HUES6 (cell line): ENCODE measurements around the gene ABTB2.

ENCODE experiments used
- H3K27ac ChIP-seq: 2 replicates; pipeline ENCODE4 v1.7.0; 2013; ENCODE audit warnings: low read depth, mild to moderate bottlenecking, low read length, inconsistent platforms
- H3K27me3 ChIP-seq: 2 replicates; pipeline ENCODE4 v1.6.1; 2013; ENCODE audit warnings: low read length; ENCODE audit not compliant: control insufficient read depth, insufficient read depth
- H3K36me3 ChIP-seq: 2 replicates; pipeline ENCODE4 v1.6.1; 2013; ENCODE audit warnings: low read length; ENCODE audit not compliant: control insufficient read depth, insufficient read depth
- H3K4me1 ChIP-seq: 2 replicates; pipeline ENCODE4 v1.6.1; 2013; ENCODE audit warnings: low read length; ENCODE audit not compliant: control insufficient read depth, insufficient read depth
- H3K4me3 ChIP-seq: 2 replicates; pipeline ENCODE4 v1.5.1; 2013; ENCODE audit warnings: low read depth, low read length
- H3K9ac ChIP-seq: one replicate; pipeline ENCODE4 v1.6.1; 2013; ENCODE audit warnings: mild to moderate bottlenecking, low read length
- H3K9me3 ChIP-seq: 2 replicates; pipeline ENCODE4 v1.6.1; 2013; ENCODE audit warnings: low read depth, low read length; ENCODE audit not compliant: control insufficient read depth, insufficient read depth

ABTB2 gene

GRCh38 chr11:34360046-34360445 lies 2.2 kb upstream of the ABTB2 start:
- H3K27me3 ChIP-seq = peaks cover 24% of the 10 kb centered on the region
- H3K27ac ChIP-seq = no peak overlapping the region
- H3K4me1 ChIP-seq = peaks cover 14% of the 10 kb centered on the region
- H3K9me3 ChIP-seq = no peaks in the 10 kb centered on the region
- no peaks in the 10 kb centered on the region for H3K36me3 ChIP-seq
- no peak overlapping the region for H3K9ac ChIP-seq
- H3K4me3 ChIP-seq = no peak overlapping the region

- H3K9me3 ChIP-seq = no peaks in the 10 kb centered on the region
- H3K27me3 ChIP-seq = peaks cover 28% of the 10 kb centered on the region
- H3K4me1 ChIP-seq = peaks cover 14% of the 10 kb centered on the region
- no peak overlapping the region for H3K9ac ChIP-seq
- no peak overlapping the region for H3K27ac ChIP-seq
- no peaks in the 10 kb centered on the region for H3K36me3 ChIP-seq
- peak overlapping the region; percentile 75 for H3K4me3 ChIP-seq
Observed at GRCh38 chr11:34359548-34359891, 1.7 kb upstream of the ABTB2 start.

- peaks cover 14% of the 10 kb centered on the region for H3K4me1 ChIP-seq
- peaks cover 28% of the 10 kb centered on the region for H3K27me3 ChIP-seq
- H3K27ac ChIP-seq = 0 out of 2 replicates have a peak overlapping the region, but pooled peaks have one; percentile 2
- peak overlapping the region; percentile 75 for H3K4me3 ChIP-seq
- H3K9ac ChIP-seq = peak overlapping the region; percentile 72
- H3K36me3 ChIP-seq = no peaks in the 10 kb centered on the region
- no peaks in the 10 kb centered on the region for H3K9me3 ChIP-seq
Observed at GRCh38 chr11:34358728-34359547, 1.1 kb upstream of the ABTB2 start.

- Histone ChIP-seq H3K4me1 (peaks cover 14% of the 10 kb centered on the region), H3K9ac (peak overlapping the region; percentile 72), H3K36me3 (no peaks in the 10 kb centered on the region), H3K27ac (0 out of 2 replicates have a peak overlapping the region, but pooled peaks have one; percentile 2), H3K4me3 (peak overlapping the region; percentile 75), H3K27me3 (peaks cover 28% of the 10 kb centered on the region), H3K9me3 (no peaks in the 10 kb centered on the region)
Observed at GRCh38 chr11:34358258-34358727, 483 bp upstream of the ABTB2 start.

- Histone ChIP-seq H3K4me3 (peak overlapping the region; percentile 81), H3K9me3 (no peaks in the 10 kb centered on the region), H3K36me3 (no peaks in the 10 kb centered on the region), H3K9ac (peak overlapping the region; percentile 82), H3K27me3 (peaks cover 28% of the 10 kb centered on the region), H3K27ac (no peak overlapping the region; the same call in 1 of the 2 replicates), H3K4me1 (peaks cover 14% of the 10 kb centered on the region)
Observed at GRCh38 chr11:34356913-34357700, 703 bp downstream of the ABTB2 start.

- Histone ChIP-seq H3K9ac (peak overlapping the region; percentile 82), H3K27ac (no peak overlapping the region), H3K4me1 (peaks cover 14% of the 10 kb centered on the region), H3K27me3 (peaks cover 28% of the 10 kb centered on the region), H3K36me3 (no peaks in the 10 kb centered on the region), H3K4me3 (peak overlapping the region; percentile 81), H3K9me3 (no peaks in the 10 kb centered on the region)
Observed at GRCh38 chr11:34356576-34356912, 1.3 kb downstream of the ABTB2 start.

GRCh38 chr11:34356130-34356529 lies 1.7 kb downstream of the ABTB2 start:
- peaks cover 14% of the 10 kb centered on the region for H3K4me1 ChIP-seq
- H3K9me3 ChIP-seq = no peaks in the 10 kb centered on the region
- no peaks in the 10 kb centered on the region for H3K36me3 ChIP-seq
- peak overlapping the region; percentile 82 for H3K9ac ChIP-seq
- H3K27ac ChIP-seq = no peak overlapping the region
- H3K4me3 ChIP-seq = peak overlapping the region; percentile 81
- H3K27me3 ChIP-seq = peaks cover 28% of the 10 kb centered on the region

GRCh38 chr11:34355726-34356125 lies 2.1 kb downstream of the ABTB2 start:
- Histone ChIP-seq H3K27ac (no peak overlapping the region), H3K9ac (no peak overlapping the region), H3K36me3 (no peaks in the 10 kb centered on the region), H3K4me1 (peaks cover 14% of the 10 kb centered on the region), H3K4me3 (peak overlapping the region; percentile 81), H3K27me3 (peaks cover 28% of the 10 kb centered on the region), H3K9me3 (no peaks in the 10 kb centered on the region)

GRCh38 chr11:34354782-34355181 lies 3.0 kb downstream of the ABTB2 start:
- H3K36me3 ChIP-seq = no peaks in the 10 kb centered on the region
- H3K9ac ChIP-seq = no peak overlapping the region
- H3K9me3 ChIP-seq = no peaks in the 10 kb centered on the region
- no peak overlapping the region for H3K27ac ChIP-seq
- H3K4me3 ChIP-seq = peak overlapping the region; percentile 3; the same call in 1 of the 2 replicates
- H3K4me1 ChIP-seq = peaks cover 14% of the 10 kb centered on the region
- peaks cover 28% of the 10 kb centered on the region for H3K27me3 ChIP-seq

GRCh38 chr11:34353881-34354280 lies 3.9 kb downstream of the ABTB2 start:
- H3K27ac ChIP-seq = no peak overlapping the region
- peaks cover 28% of the 10 kb centered on the region for H3K27me3 ChIP-seq
- H3K9me3 ChIP-seq = no peaks in the 10 kb centered on the region
- H3K4me1 ChIP-seq = peaks cover 14% of the 10 kb centered on the region
- no peaks in the 10 kb centered on the region for H3K36me3 ChIP-seq
- no peak overlapping the region for H3K9ac ChIP-seq
- no peak overlapping the region for H3K4me3 ChIP-seq
